ENCODE results near the gene HMG20B.
"Not testable (repeated sequence)": the region's sequence is repeated elsewhere in the genome, so short reads cannot be mapped to it uniquely, and the experiment has no call there.

Gene HMG20B

DNA sequence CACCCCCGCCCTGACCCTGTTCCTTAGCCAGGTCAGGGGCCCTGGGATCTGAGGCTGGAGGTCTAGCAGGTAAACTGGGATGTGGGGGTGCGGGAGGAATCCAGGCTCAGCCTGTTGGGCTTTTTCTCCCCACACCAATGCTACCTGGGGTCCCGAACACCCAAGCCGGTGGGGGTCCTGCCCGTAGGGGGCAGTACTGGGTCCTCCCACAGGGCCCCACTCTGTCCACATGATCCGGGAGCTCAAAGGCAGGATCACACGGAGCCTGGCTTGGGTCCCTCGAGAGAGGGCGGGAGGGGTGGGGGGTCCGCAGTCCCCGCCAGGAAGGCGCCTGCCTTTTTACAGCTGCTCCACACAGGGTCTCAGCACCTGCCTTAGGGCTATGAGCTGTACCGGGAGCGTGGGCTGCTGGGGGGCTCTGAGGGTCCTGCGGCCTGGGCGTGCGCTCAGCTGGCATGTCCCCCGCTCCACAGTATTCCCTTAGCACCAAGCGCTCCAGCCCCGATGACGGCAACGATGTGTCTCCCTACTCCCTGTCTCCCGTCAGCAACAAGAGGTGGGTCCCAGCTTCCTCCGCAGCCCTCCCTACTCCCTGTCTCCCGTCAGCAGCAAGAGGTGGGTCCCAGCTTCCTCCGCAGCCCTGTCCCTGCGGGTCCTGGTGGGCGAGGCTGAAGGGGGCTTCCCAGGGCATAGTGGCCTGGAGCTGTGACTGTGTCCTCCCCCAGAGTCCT lies 46.1 kb upstream of the HMG20B start:
- peaks cover 20% of the 10 kb centered on the region for H4K20me1 ChIP-seq (ENCODE audit: insufficient read depth, low read length)
- H3K4me2 ChIP-seq (ENCODE audit: low read length): no peak overlapping the region
- no peak overlapping the region for H3K9ac ChIP-seq (ENCODE audit: low read length)
- no peak overlapping the region for H2AFZ ChIP-seq (ENCODE audit: low read depth, low read length)
- no peaks in the 10 kb centered on the region for H3K27me3 ChIP-seq (ENCODE audit: low read depth, low read length)
- no peaks in the 10 kb centered on the region for H3K9me3 ChIP-seq (ENCODE audit: insufficient read depth, low read length)
- no peak overlapping the region for H3K4me3 ChIP-seq (ENCODE audit: low read length)
- no peak for TF ChIP-seq EZH2phosphoT487 (IDR thresholded peaks at IDR 0.05; ENCODE audit: low read depth)
- TF ChIP-seq, protein P1, sequence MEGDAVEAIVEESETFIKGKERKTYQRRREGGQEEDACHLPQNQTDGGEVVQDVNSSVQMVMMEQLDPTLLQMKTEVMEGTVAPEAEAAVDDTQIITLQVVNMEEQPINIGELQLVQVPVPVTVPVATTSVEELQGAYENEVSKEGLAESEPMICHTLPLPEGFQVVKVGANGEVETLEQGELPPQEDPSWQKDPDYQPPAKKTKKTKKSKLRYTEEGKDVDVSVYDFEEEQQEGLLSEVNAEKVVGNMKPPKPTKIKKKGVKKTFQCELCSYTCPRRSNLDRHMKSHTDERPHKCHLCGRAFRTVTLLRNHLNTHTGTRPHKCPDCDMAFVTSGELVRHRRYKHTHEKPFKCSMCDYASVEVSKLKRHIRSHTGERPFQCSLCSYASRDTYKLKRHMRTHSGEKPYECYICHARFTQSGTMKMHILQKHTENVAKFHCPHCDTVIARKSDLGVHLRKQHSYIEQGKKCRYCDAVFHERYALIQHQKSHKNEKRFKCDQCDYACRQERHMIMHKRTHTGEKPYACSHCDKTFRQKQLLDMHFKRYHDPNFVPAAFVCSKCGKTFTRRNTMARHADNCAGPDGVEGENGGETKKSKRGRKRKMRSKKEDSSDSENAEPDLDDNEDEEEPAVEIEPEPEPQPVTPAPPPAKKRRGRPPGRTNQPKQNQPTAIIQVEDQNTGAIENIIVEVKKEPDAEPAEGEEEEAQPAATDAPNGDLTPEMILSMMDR (IDR thresholded peaks at IDR 0.05; ENCODE audit: low read depth, low read length): peak; percentile 35
- no peaks in the 10 kb centered on the region for H3K4me1 ChIP-seq (ENCODE audit: low read length)
- H3K27ac ChIP-seq (ENCODE audit: low read length): no peak overlapping the region
- H3K36me3 ChIP-seq (replicated peaks; ENCODE audit: low read depth, low read length): peaks cover 54% of the 10 kb centered on the region
- H3K79me2 ChIP-seq (ENCODE audit: low read length): peaks cover 8% of the 10 kb centered on the region

DNA sequence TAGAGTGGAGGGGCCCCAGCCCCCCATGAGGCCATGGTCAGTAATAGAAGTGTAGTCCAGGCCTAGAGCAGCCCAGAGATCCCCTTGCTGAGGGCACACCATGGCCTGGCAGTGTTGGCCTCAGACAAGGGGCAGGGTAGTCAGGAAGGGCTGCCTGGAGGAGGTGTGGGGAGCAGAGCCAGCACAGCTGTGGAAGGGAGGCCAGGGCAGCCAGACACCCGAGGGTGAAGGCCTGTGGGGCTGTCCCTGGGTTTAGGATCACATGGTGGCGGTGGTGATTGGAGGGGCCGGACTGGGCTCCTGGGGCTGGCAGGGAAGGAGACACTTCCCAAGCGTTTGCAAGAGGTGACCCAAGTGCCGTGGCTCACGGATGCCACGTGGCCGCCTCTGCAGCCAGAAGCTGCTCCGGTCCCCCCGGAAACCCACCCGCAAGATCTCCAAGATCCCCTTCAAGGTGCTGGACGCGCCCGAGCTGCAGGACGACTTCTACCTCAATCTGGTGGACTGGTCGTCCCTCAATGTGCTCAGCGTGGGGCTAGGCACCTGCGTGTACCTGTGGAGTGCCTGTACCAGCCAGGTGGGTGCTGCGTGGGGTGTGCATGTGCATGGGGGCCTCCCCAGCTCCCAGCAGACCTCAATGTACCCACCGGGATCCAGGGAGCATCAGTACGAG lies 45.4 kb upstream of the HMG20B start:
- Histone ChIP-seq H4K20me1 (ENCODE audit: insufficient read depth, low read length) (peaks cover 15% of the 10 kb centered on the region), H3K4me2 (ENCODE audit: low read length) (no peak overlapping the region), H3K9ac (ENCODE audit: low read length) (no peak overlapping the region), H3K9me3 (ENCODE audit: insufficient read depth, low read length) (no peaks in the 10 kb centered on the region), H3K36me3 (replicated peaks; ENCODE audit: low read depth, low read length) (peaks cover 48% of the 10 kb centered on the region), H3K27ac (ENCODE audit: low read length) (no peak overlapping the region), H2AFZ (ENCODE audit: low read depth, low read length) (no peak overlapping the region), H3K79me2 (ENCODE audit: low read length) (peaks cover 2% of the 10 kb centered on the region; the same call in 1 of the 2 replicates), H3K27me3 (ENCODE audit: low read depth, low read length) (no peaks in the 10 kb centered on the region), H3K4me1 (ENCODE audit: low read length) (no peaks in the 10 kb centered on the region), H3K4me3 (ENCODE audit: low read length) (no peak overlapping the region)
- no peak for TF ChIP-seq EZH2phosphoT487 (IDR thresholded peaks at IDR 0.05; ENCODE audit: low read depth)
- TF ChIP-seq, protein P1 (IDR thresholded peaks at IDR 0.05; ENCODE audit: low read depth, low read length): no peak

DNA sequence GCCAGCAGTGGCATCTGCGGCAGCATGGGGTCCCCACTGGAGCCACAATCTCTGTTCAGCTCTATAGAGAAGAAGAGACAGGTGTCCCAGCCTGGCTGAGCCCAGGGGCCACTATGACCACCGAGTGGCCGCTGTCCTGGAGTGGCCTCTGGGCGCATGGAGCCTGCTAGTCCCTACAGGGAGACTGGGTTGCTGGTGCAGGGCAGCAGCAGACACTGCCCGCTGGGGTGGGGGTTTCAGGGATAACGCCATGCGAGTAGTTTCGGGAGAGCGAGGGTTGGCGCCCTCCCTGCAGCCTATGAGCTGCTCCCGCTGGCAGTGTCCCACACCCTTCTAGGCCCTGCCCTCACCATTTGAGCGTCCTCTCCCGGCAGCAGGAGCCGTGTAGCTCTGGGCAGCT lies 44.7 kb upstream of the HMG20B start:
- H2AFZ ChIP-seq (ENCODE audit: low read depth, low read length): no peak overlapping the region
- TF ChIP-seq EZH2phosphoT487 (IDR thresholded peaks at IDR 0.05; ENCODE audit: low read depth): no peak
- TF ChIP-seq, protein P1 (IDR thresholded peaks at IDR 0.05; ENCODE audit: low read depth, low read length): no peak
- no peak overlapping the region for H3K4me2 ChIP-seq (ENCODE audit: low read length)
- H3K27ac ChIP-seq (ENCODE audit: low read length): no peak overlapping the region
- H3K9ac ChIP-seq (ENCODE audit: low read length): no peak overlapping the region
- H3K79me2 ChIP-seq (ENCODE audit: low read length): no peaks in the 10 kb centered on the region
- peaks cover 46% of the 10 kb centered on the region for H3K36me3 ChIP-seq (replicated peaks; ENCODE audit: low read depth, low read length)
- peaks cover 14% of the 10 kb centered on the region for H4K20me1 ChIP-seq (ENCODE audit: insufficient read depth, low read length)
- no peaks in the 10 kb centered on the region for H3K4me1 ChIP-seq (ENCODE audit: low read length)
- no peaks in the 10 kb centered on the region for H3K9me3 ChIP-seq (ENCODE audit: insufficient read depth, low read length)
- H3K27me3 ChIP-seq (ENCODE audit: low read depth, low read length): no peaks in the 10 kb centered on the region
- no peak overlapping the region for H3K4me3 ChIP-seq (ENCODE audit: low read length)

DNA sequence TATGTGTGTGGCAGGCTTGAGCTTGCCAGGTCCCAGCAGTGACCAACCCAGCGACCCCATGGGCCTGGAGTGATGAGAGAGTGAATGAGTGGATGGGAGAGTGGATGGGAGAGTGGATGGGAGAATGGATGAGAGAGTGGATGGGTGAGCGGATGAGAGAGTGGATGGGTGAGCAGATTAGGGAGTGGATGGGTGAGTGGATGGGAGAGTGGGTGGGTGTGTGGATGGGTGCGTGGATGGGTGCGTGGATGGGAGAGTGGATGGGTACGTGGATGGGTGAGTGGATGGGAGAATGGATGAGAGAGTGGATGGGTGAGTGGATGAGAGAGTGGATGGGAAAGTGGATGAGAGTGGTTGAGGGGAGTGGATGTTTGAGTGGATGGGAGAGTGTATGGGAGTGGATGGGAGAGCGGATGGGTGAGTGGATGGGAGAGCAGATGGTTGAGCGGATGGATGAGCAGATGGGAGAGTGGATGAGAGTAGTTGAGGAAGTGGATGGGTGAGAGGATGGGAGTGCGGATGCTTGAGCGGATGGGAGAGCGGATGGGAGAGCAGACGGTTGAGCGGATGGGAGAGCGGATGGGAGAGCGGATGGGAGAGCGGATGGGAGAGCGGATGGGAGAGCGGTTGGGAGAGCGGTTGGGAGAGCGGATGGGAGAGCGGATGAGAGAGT lies 44.1 kb upstream of the HMG20B start:
- H4K20me1 ChIP-seq (ENCODE audit: insufficient read depth, low read length): peaks cover 11% of the 10 kb centered on the region
- H3K79me2 ChIP-seq (ENCODE audit: low read length): no peaks in the 10 kb centered on the region
- no peak overlapping the region for H3K4me3 ChIP-seq (ENCODE audit: low read length)
- no peaks in the 10 kb centered on the region for H3K4me1 ChIP-seq (ENCODE audit: low read length)
- H3K27ac ChIP-seq (ENCODE audit: low read length): no peak overlapping the region
- no peak overlapping the region for H2AFZ ChIP-seq (ENCODE audit: low read depth, low read length)
- H3K36me3 ChIP-seq (replicated peaks; ENCODE audit: low read depth, low read length): peaks cover 52% of the 10 kb centered on the region
- no peaks in the 10 kb centered on the region for H3K9me3 ChIP-seq (ENCODE audit: insufficient read depth, low read length)
- TF ChIP-seq, protein P1 (IDR thresholded peaks at IDR 0.05; ENCODE audit: low read depth, low read length): no peak
- no peak for TF ChIP-seq EZH2phosphoT487 (IDR thresholded peaks at IDR 0.05; ENCODE audit: low read depth)
- H3K4me2 ChIP-seq (ENCODE audit: low read length): no peak overlapping the region
- H3K9ac ChIP-seq (ENCODE audit: low read length): no peak overlapping the region
- H3K27me3 ChIP-seq (ENCODE audit: low read depth, low read length): no peaks in the 10 kb centered on the region

DNA sequence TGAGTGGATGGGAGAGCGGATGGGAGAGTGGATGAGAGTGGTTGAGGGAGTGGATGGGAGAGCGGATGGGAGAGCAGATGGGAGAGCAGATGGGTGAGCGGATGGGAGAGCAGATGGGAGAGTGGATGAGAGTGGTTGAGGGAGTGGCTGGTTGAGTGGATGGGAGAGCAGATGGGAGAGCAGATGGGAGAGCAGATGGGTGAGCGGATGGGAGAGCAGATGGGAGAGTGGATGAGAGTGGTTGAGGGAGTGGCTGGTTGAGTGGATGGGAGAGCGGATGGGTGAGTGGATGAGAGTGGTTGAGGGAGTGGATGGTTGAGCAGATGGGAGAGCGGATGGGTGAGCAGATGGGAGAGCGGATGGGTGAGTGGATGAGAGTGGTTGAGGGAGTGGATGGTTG lies 43.4 kb upstream of the HMG20B start:
- H3K27me3 ChIP-seq (ENCODE audit: low read depth, low read length); H2AFZ ChIP-seq (ENCODE audit: low read depth, low read length); H3K79me2 ChIP-seq (ENCODE audit: low read length); H3K4me3 ChIP-seq (ENCODE audit: low read length); H3K4me2 ChIP-seq (ENCODE audit: low read length); H3K9me3 ChIP-seq (ENCODE audit: insufficient read depth, low read length); H4K20me1 ChIP-seq (ENCODE audit: insufficient read depth, low read length); H3K27ac ChIP-seq (ENCODE audit: low read length); H3K4me1 ChIP-seq (ENCODE audit: low read length); H3K9ac ChIP-seq (ENCODE audit: low read length): not testable (repeated sequence)
- H3K36me3 ChIP-seq (replicated peaks; ENCODE audit: low read depth, low read length): peaks cover 53% of the 10 kb centered on the region
